T-cell (primary cell): ENCODE results near the gene ACOX3. TPM values are rescaled to one million over a fixed set of nuclear protein-coding genes. Genes with fewer than 3 reads are reported as not detected.
"Not testable (repeated sequence)": the region's sequence is repeated elsewhere in the genome, so short reads cannot be mapped to it uniquely, and the experiment has no call there.

Experiments used
- ATAC-seq, 4 experiments: fragments of 200-7000 bp in 3 of 4; fragments of 150-1000 bp in 1 of 4; cut with Tn5 transposase; replicated peaks in 1 of 4; 1 replicate in 3 of 4; 2 replicates in 1 of 4; pipeline ENCODE4 v1.10.0; 2021; ENCODE audit warnings: moderate library complexity in 3 of 4, mild to moderate bottlenecking in 2 of 4, moderate number of reproducible peaks in 1 of 4
- CTCF ChIA-PET, 2 donors: fragments of 300-600 bp; sonication (Branson Sonifier 250); formaldehyde crosslinking; loops; one replicate each; lab custom pipeline; 2022; ENCODE audit warnings: antibody characterized with exemption in 2 of 2; lab: Charles Lee
- POLR2A ChIA-PET, 2 donors: fragments of 300-600 bp; sonication (Branson Sonifier 250); formaldehyde crosslinking; loops; one replicate each; lab custom pipeline; 2022; ENCODE audit warnings: antibody characterized with exemption in 2 of 2; lab: Charles Lee
- DNase-seq, 35 experiments: peaks; one replicate each; pipeline versions ENCODE4 v3.0.0 to v3.0.0-alpha.2; 2013 to 2023
- H3K27ac ChIP-seq: one replicate; pipeline ENCODE4 v1.5.1; 2013; ENCODE audit warnings: low read length
- H3K27me3 ChIP-seq, 2 experiments: replicated peaks in 1 of 2; 1 replicate in 1 of 2; 2 replicates in 1 of 2; pipeline versions ENCODE4 v1.6.1 to v1.7.0; 2013; ENCODE audit warnings: low read length in 1 of 2, mixed read lengths in 1 of 2; ENCODE audit not compliant: control insufficient read depth in 2 of 2, insufficient read depth in 2 of 2; ENCODE audit errors: extremely low read depth in 1 of 2
- H3K36me3 ChIP-seq, 2 donors: 1 replicate in 1 of 2; 2 replicates in 1 of 2; pipeline versions ENCODE4 v1.6.1 to v1.7.0; 2013; ENCODE audit warnings: low read length in 1 of 2; ENCODE audit not compliant: control insufficient read depth in 2 of 2, insufficient read depth in 1 of 2; ENCODE audit errors: extremely low read depth in 1 of 2
- H3K4me1 ChIP-seq, 2 experiments: 1 replicate in 1 of 2; 2 replicates in 1 of 2; pipeline versions ENCODE4 v1.6.1 to v1.7.0; 2013; ENCODE audit warnings: low read length in 2 of 2, mixed read lengths in 1 of 2; ENCODE audit not compliant: insufficient read depth in 2 of 2, control insufficient read depth in 1 of 2; ENCODE audit errors: extremely low read depth in 1 of 2
- H3K4me3 ChIP-seq, 2 donors: 1 replicate in 1 of 2; 2 replicates in 1 of 2; pipeline versions ENCODE4 v1.5.1 to v1.7.0; 2013; ENCODE audit warnings: mild to moderate bottlenecking in 2 of 2, low read length in 1 of 2, moderate library complexity in 1 of 2; ENCODE audit not compliant: control insufficient read depth in 1 of 2; ENCODE audit errors: extremely low read depth in 1 of 2
- H3K9me3 ChIP-seq: 2 replicates; pipeline ENCODE4 v1.7.0; 2013
- H3K27ac Mint-ChIP-seq, 2 donors: one replicate each; pipeline ENCODE4 v1.8.0; 2020 to 2021; ENCODE audit warnings: mild to moderate bottlenecking in 2 of 2, mixed read lengths in 2 of 2
- H3K27me3 Mint-ChIP-seq, 2 donors: one replicate each; pipeline ENCODE4 v1.8.0; 2021 to 2022; ENCODE audit warnings: mixed read lengths in 2 of 2
- H3K36me3 Mint-ChIP-seq: one replicate; pipeline ENCODE4 v1.8.0; 2021; ENCODE audit warnings: mixed read lengths
- H3K4me1 Mint-ChIP-seq, 3 donors: one replicate each; pipeline ENCODE4 v1.8.0; 2020 to 2022; ENCODE audit warnings: mixed read lengths in 3 of 3, mild to moderate bottlenecking in 1 of 3
- H3K4me3 Mint-ChIP-seq, 3 donors: one replicate each; pipeline ENCODE4 v1.8.0; 2020 to 2022; ENCODE audit warnings: mild to moderate bottlenecking in 3 of 3, mixed read lengths in 3 of 3, moderate library complexity in 3 of 3
- H3K9me3 Mint-ChIP-seq, 3 donors: one replicate each; pipeline ENCODE4 v1.8.0; 2020 to 2022; ENCODE audit warnings: mixed read lengths in 3 of 3
- WGBS: methylation state at CpG from one replicate; pipeline ENCODE4 v1.1.5; 2013; ENCODE audit warnings: missing lambda C conversion rate; ENCODE audit not compliant: insufficient coverage; 5-methylcytosine and 5-hydroxymethylcytosine counted together
- total RNA-seq, 35 experiments: library from RNA in 6 of 35; stranded (reverse) in 6 of 35; fragments of 120-200 nt in 1 of 35; gene quantifications; one replicate each; pipeline versions ENCODE4 v1.2.1 to v1.2.4 and lab custom pipeline; 2013 to 2026

The ACOX3 gene
- total RNA-seq, 5 donors from 2014 or later (not counting 1 experiment from before 2014, with no cell fraction given), result 9.4 to 20.7 (median 15.8) TPM

DNA sequence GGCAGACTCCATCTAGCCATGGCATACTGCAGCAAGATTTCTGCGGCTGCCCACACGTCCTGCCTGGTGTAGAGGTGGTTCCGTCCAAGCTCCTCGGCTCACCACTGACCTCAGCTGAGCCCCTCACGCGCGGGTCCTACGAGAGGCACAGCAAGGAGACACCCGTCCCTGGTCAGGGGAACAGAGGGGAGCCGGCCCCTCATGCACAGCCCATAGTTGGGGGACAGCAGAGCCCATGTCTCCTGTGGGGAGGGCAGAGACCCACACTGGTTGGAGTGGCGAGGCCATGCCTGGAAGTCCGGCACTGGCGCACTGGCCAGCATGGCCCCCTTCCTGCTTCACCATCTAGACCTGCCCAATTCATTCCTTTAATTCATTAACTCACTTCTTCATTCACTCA lies 90.2 kb downstream of the ACOX3 start:
- peaks cover 5 to 11% of the 10 kb centered on the region in 2 donors for H3K27me3 Mint-ChIP-seq
- H3K27ac Mint-ChIP-seq, result no peak overlapping the region
- Histone ChIP-seq H3K27ac (no peak overlapping the region), H3K4me1 (no peaks in the 10 kb centered on the region), H3K27me3 (peaks cover 0 to 43% of the 10 kb centered on the region in 2 experiments), H3K36me3 (no peaks in the 10 kb centered on the region), H3K4me3 (no peak overlapping the region), H3K9me3 (no peaks in the 10 kb centered on the region)
- 82% methylated on average over 6 of the region's 13 CpGs for WGBS
- H3K9me3 Mint-ChIP-seq, result no peaks in the 10 kb centered on the region
- H3K4me1 Mint-ChIP-seq, result no peaks in the 10 kb centered on the region
- CTCF ChIA-PET, result no interaction called here
- ATAC-seq (no peak), DNase-seq (peak in 1 of 35 experiments; percentile 13)
- no peak overlapping the region for H3K4me3 Mint-ChIP-seq
- H3K36me3 Mint-ChIP-seq, result no peaks in the 10 kb centered on the region
- POLR2A ChIA-PET, result no interaction called here

DNA sequence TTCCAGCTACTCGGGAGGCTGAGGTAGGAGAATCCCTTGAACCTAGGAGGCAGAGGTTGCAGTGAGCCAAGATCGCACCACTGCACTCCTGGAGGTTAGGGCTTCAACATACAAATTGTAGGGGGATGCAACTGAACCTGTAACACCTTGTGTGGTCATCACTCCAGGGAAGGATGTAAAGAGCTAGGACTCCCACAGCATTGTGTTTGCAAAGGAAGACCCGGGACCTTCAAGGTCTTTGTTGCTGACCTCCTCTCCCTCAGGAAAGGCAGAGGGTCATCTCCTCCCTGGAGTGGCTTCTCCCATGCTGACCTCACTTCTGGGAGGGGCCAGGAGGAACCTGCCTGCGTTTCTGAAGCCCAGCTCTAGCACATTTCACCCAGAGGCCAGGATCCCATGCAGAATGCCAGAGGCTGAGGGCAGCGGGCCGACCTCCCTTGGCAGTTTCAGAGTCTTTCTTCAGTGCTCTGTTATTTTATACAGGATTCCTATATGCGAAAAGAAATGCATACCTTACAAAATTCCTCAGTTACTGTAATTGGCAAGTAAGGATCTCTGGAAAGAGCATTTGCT lies 90.8 kb downstream of the ACOX3 start:
- Mint-ChIP-seq H3K9me3 (no peaks in the 10 kb centered on the region), H3K4me3 (no peak overlapping the region), H3K27ac (no peak overlapping the region), H3K4me1 (no peaks in the 10 kb centered on the region), H3K36me3 (no peaks in the 10 kb centered on the region), H3K27me3 (peaks cover 5 to 13% of the 10 kb centered on the region in 2 donors)
- ChIA-PET POLR2A (no interaction called here), CTCF (interaction anchor here in 1 of 2 donors (0.6 kb wide), 1 partner anchor 1133 kb away, joined by 3 read pairs; no protein-coding TSS in a partner anchor)
- Histone ChIP-seq H3K4me1 (no peaks in the 10 kb centered on the region), H3K36me3 (no peaks in the 10 kb centered on the region), H3K27me3 (peaks cover 0 to 43% of the 10 kb centered on the region in 2 experiments), H3K9me3 (no peaks in the 10 kb centered on the region), H3K27ac (no peak overlapping the region), H3K4me3 (no peak overlapping the region)
- ATAC-seq (no peak), DNase-seq (peak in 1 of 35 experiments; percentile 12)
- WGBS, result 69% methylated on average over 3 of the region's 7 CpGs

DNA sequence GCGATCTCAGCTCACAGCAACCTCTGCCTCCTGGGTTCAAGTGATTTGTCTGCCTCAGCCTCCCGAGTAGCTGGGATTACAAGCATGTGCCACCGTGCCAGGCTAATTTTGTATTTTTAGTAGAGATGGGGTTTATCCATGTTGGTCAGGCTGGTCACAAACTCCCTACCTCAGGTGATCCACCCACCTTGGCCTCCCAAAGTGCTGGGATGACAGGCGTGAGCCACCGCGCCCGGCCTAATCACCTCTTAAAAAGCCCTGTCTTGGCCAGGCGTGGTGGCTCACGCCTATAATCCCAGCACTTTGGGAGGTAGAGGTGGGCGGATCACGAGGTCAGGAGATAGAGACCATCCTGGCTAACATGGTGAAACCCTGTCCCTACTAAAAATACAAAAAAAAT lies 91.3 kb downstream of the ACOX3 start:
- 100% methylated on average over 2 of the region's 11 CpGs for WGBS
- not testable (repeated sequence) for H3K9me3 Mint-ChIP-seq

DNA sequence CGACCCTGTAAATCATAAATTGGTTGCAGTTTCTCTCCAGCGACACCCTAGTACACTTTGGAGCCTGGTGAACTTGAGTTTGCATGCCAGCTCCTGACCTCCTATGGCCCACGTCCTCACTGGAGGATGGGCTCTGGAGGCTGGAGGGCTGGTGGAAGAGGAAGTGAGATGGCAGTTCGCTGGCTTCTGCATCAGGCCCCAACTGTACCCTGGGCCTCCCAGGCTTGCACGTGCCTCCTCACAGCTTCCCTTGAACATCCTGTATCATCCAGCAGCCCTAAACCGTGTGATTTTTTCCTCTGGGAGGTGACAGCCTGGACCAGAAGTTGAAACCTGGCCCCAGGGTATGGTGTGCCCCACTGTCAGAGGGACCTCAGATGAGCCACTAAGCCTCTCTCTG lies 92.5 kb downstream of the ACOX3 start:
- no peaks in the 10 kb centered on the region for H3K36me3 Mint-ChIP-seq
- no peaks in the 10 kb centered on the region for H3K4me1 Mint-ChIP-seq
- ATAC-seq, result no peak

More for the DNA sequence above, 91.3 kb downstream of the ACOX3 start:
- H3K4me1 ChIP-seq, H3K36me3 ChIP-seq, H3K4me1 Mint-ChIP-seq, H3K4me3 ChIP-seq, H3K36me3 Mint-ChIP-seq, H3K27ac Mint-ChIP-seq, ATAC-seq, POLR2A ChIA-PET, H3K4me3 Mint-ChIP-seq, H3K27ac ChIP-seq, H3K9me3 ChIP-seq: not testable (repeated sequence)
- CTCF ChIA-PET, result interaction anchor here in 1 of 2 donors (0.6 kb wide), 1 partner anchor 1133 kb away, joined by 3 read pairs; no protein-coding TSS in a partner anchor
- peaks cover 1 to 13% of the 10 kb centered on the region in 2 donors for H3K27me3 Mint-ChIP-seq
- H3K27me3 ChIP-seq, result peaks cover 0 to 42% of the 10 kb centered on the region in 2 experiments
- DNase-seq, result peak in 1 of 35 experiments; percentile 9

DNA sequence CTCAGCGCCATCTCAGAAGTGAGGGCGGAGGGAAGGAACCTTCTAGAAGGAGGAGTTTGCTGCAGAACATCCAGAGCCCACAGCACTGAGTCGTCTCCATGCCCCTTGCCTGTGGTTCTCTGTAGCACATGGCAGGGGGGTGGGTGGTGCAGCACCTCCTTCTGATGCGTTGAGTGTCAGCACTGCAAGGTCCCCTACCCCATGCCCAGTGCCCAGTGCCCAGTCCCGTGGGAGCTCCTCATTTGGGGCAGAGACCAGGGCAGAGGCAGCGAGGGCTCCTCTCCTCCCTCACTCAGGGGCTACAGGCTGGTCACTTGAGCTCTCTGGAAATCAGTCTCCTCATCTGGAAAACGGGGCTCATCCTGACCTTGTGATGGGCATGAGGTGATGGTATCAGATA lies 92.9 kb downstream of the ACOX3 start:
- DNase-seq (no peak), ATAC-seq (no peak)
- Histone ChIP-seq H3K36me3 (no peaks in the 10 kb centered on the region), H3K4me3 (no peak overlapping the region), H3K9me3 (no peaks in the 10 kb centered on the region), H3K27ac (no peak overlapping the region), H3K27me3 (peaks cover 0 to 36% of the 10 kb centered on the region in 2 experiments), H3K4me1 (no peaks in the 10 kb centered on the region)
- no peaks in the 10 kb centered on the region for H3K36me3 Mint-ChIP-seq
- no peaks in the 10 kb centered on the region for H3K4me1 Mint-ChIP-seq
- H3K27ac Mint-ChIP-seq, result no peak overlapping the region
- peaks cover 1 to 13% of the 10 kb centered on the region in 2 donors for H3K27me3 Mint-ChIP-seq
- POLR2A ChIA-PET, result no interaction called here
- no CpG with 5 or more reads among the region's 7 CpGs for WGBS
- no peak overlapping the region for H3K4me3 Mint-ChIP-seq
- CTCF ChIA-PET, result no interaction called here
- no peaks in the 10 kb centered on the region for H3K9me3 Mint-ChIP-seq

More for the DNA sequence above, 92.5 kb downstream of the ACOX3 start:
- Histone ChIP-seq H3K4me3 (no peak overlapping the region), H3K4me1 (no peaks in the 10 kb centered on the region), H3K36me3 (no peaks in the 10 kb centered on the region), H3K27me3 (peaks cover 0 to 36% of the 10 kb centered on the region in 2 experiments), H3K9me3 (no peaks in the 10 kb centered on the region), H3K27ac (no peak overlapping the region)
- Mint-ChIP-seq H3K9me3 (no peaks in the 10 kb centered on the region), H3K27ac (no peak overlapping the region), H3K4me3 (no peak overlapping the region), H3K27me3 (peaks cover 0 to 13% of the 10 kb centered on the region in 2 donors)
- ChIA-PET POLR2A (no interaction called here), CTCF (no interaction called here)
- DNase-seq, result peak in 1 of 35 experiments; percentile 4
- 42% methylated on average over 2 of the region's 6 CpGs for WGBS

DNA sequence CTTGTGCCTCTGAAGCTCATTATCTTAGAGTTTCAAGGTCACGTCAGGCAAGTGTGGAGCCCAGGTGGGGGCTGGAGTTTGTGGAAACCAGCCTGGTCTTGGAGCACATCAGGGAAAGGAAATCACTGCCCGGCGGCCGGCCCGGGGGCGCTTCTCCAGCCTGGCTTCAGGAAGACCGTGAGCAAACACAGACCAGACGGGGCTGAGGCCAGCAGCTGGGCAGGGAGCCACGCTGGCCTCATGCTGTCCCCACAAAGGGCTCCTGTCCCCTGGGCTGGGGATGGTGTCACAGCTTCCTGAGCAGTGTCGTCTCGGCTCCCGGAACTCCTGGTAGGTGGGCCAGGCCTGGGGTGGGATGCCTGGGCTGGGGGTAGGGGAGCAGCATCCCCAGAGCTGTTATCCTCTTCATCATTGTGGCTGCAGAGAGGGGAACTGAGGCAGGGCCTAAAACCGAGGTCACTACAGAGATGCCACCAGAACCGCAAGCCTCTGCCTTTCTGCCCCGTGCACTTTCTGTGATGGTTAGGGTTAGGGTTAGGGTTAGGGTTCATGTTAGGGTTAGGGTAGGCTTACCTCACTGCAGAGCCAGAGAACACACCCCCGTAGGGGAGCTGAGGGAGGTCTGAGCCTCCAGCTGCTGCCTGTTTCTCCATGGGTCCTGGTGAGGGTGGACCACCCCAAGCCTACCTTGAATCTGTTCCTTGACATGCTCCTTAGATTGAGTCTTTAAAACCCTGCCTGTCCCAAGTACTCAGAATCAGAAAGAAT lies 93.5 kb downstream of the ACOX3 start:
- DNase-seq, result peak in 1 of 35 experiments; percentile 17
- 78% methylated on average over 12 of the region's 16 CpGs for WGBS
- CTCF ChIA-PET, result no interaction called here

More for the DNA sequence above, 93.5 kb downstream of the ACOX3 start:
- Mint-ChIP-seq H3K27ac (no peak overlapping the region), H3K9me3 (no peaks in the 10 kb centered on the region), H3K36me3 (no peaks in the 10 kb centered on the region), H3K27me3 (peaks cover 4 to 14% of the 10 kb centered on the region in 2 donors), H3K4me3 (no peak overlapping the region), H3K4me1 (no peaks in the 10 kb centered on the region)
- ATAC-seq, result no peak
- POLR2A ChIA-PET, result no interaction called here
- peaks cover 0 to 32% of the 10 kb centered on the region in 2 experiments for H3K27me3 ChIP-seq
- H3K4me3 ChIP-seq, result no peak overlapping the region
- no peaks in the 10 kb centered on the region for H3K4me1 ChIP-seq
- H3K9me3 ChIP-seq, result no peaks in the 10 kb centered on the region
- H3K27ac ChIP-seq, result no peak overlapping the region
- H3K36me3 ChIP-seq, result no peaks in the 10 kb centered on the region
